ENCODE data around the gene VPS72. TPM values are rescaled to one million over a fixed set of nuclear protein-coding genes. Genes with fewer than 3 reads are reported as not detected.

VPS72 gene
- total and polyA plus RNA-seq, 2 of the 13 experiments (the other 11 are each of a cell fraction or from before 2014, with no cell fraction given), result 33.7 to 34.5 TPM

DNA sequence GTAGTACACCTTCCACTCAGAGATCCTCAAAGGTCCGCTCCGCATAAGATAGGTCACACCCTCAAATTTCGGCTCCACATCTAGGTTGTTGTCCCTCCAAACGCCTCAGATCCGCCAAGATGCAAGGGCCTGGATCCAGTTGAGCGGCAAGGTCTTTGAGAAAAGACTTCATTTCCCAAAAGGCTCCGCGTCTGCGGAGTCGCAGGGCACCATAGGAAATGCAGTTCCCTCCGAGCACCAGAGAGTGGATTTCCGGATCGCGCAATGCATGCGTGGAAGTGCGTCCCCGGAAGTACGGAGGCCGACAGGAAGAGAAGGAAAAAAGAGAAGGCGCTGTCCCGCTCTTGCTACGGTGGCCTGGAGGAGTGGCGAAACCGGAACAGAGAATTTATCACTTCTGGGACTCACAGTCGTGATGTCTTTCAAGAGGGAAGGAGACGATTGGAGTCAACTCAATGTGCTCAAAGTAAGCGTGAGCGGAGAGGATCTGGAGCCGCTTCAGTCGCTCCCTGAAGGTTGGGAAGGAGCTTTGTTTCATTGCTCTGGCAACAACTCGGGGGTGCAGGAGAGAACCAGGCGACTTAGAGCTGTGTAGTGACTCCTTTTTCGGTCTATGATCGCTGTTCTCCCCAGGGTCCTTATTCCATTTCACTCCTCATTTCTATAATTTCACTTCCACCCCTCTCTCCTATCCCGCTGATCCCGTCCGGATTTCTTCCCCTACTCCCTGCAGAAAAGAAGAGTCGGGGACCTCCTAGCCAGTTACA is 24.1 kb downstream of the VPS72 start, which contains the start of the genes LYSMD1 and SCNM1 (continued):
- TF ChIP-seq, protein P1, sequence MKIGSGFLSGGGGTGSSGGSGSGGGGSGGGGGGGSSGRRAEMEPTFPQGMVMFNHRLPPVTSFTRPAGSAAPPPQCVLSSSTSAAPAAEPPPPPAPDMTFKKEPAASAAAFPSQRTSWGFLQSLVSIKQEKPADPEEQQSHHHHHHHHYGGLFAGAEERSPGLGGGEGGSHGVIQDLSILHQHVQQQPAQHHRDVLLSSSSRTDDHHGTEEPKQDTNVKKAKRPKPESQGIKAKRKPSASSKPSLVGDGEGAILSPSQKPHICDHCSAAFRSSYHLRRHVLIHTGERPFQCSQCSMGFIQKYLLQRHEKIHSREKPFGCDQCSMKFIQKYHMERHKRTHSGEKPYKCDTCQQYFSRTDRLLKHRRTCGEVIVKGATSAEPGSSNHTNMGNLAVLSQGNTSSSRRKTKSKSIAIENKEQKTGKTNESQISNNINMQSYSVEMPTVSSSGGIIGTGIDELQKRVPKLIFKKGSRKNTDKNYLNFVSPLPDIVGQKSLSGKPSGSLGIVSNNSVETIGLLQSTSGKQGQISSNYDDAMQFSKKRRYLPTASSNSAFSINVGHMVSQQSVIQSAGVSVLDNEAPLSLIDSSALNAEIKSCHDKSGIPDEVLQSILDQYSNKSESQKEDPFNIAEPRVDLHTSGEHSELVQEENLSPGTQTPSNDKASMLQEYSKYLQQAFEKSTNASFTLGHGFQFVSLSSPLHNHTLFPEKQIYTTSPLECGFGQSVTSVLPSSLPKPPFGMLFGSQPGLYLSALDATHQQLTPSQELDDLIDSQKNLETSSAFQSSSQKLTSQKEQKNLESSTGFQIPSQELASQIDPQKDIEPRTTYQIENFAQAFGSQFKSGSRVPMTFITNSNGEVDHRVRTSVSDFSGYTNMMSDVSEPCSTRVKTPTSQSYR (CRISPR knock-in tag; IDR thresholded peaks at IDR 0.05; ENCODE audit: borderline replicate concordance), result no peak
- TF ChIP-seq, protein P2, sequence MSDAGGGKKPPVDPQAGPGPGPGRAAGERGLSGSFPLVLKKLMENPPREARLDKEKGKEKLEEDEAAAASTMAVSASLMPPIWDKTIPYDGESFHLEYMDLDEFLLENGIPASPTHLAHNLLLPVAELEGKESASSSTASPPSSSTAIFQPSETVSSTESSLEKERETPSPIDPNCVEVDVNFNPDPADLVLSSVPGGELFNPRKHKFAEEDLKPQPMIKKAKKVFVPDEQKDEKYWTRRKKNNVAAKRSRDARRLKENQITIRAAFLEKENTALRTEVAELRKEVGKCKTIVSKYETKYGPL (CRISPR knock-in tag; IDR thresholded peaks at IDR 0.05), result peak; percentile 58; the same call in 1 of the 2 replicates
- TF ChIP-seq ZNF292 (CRISPR knock-in tag; IDR thresholded peaks at IDR 0.05; ENCODE audit: borderline replicate concordance, low read depth) (no peak), ZNF556 (CRISPR knock-in tag; IDR thresholded peaks at IDR 0.05; ENCODE audit: borderline replicate concordance) (peak; percentile 91; the same call in 1 of the 2 replicates), ZNF879 (CRISPR knock-in tag; IDR thresholded peaks at IDR 0.05) (0 out of 2 replicates have a peak, but pooled peaks have one; percentile 61), SALL1 (CRISPR knock-in tag; IDR thresholded peaks at IDR 0.05) (peak; percentile 81), ZSCAN9 (CRISPR knock-in tag; IDR thresholded peaks at IDR 0.05; ENCODE audit: borderline replicate concordance) (peak; percentile 58; the same call in 1 of the 2 replicates), SIN3B (IDR thresholded peaks at IDR 0.05; ENCODE audit: low read length) (peak; percentile 81), MAFG (CRISPR knock-in tag; IDR thresholded peaks at IDR 0.05) (no peak), RBAK (CRISPR knock-in tag; IDR thresholded peaks at IDR 0.05) (no peak), HHEX (CRISPR knock-in tag; IDR thresholded peaks at IDR 0.05) (no peak), ZKSCAN5 (CRISPR knock-in tag; IDR thresholded peaks at IDR 0.05) (no peak), SOX13 (IDR thresholded peaks at IDR 0.05) (no peak), SOX13 (CRISPR knock-in tag; conservative IDR thresholded peaks at IDR 0.05 in 1 of 2, IDR thresholded peaks at IDR 0.05 in 1 of 2) (peak in 1 of 2 experiments; percentile 18; a peak in 1 of 4 replicates), MLLT10 (CRISPR knock-in tag; IDR thresholded peaks at IDR 0.05) (no peak), CHD4 (IDR thresholded peaks at IDR 0.05; ENCODE audit: borderline replicate concordance, low read length) (no peak; the same call in 1 of the 2 replicates), CBX5 (CRISPR knock-in tag; IDR thresholded peaks at IDR 0.05; ENCODE audit: borderline replicate concordance) (peak; percentile 82), ZNF891 (CRISPR knock-in tag; IDR thresholded peaks at IDR 0.05) (peak; percentile 86; the same call in 1 of the 2 replicates), ZNF383 (CRISPR knock-in tag; IDR thresholded peaks at IDR 0.05; ENCODE audit: borderline replicate concordance) (no peak), ZGPAT (CRISPR knock-in tag; IDR thresholded peaks at IDR 0.05) (peak; percentile 93), HNF4G (IDR thresholded peaks at IDR 0.05; ENCODE audit: borderline replicate concordance, low read depth, low read length) (no peak; the same call in 1 of the 2 replicates), HNF4G (CRISPR knock-in tag; IDR thresholded peaks at IDR 0.05; ENCODE audit: borderline replicate concordance, low read depth) (no peak)
- TF ChIP-seq, protein P3, sequence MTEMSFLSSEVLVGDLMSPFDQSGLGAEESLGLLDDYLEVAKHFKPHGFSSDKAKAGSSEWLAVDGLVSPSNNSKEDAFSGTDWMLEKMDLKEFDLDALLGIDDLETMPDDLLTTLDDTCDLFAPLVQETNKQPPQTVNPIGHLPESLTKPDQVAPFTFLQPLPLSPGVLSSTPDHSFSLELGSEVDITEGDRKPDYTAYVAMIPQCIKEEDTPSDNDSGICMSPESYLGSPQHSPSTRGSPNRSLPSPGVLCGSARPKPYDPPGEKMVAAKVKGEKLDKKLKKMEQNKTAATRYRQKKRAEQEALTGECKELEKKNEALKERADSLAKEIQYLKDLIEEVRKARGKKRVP (CRISPR knock-in tag; IDR thresholded peaks at IDR 0.05), result peak in 1 of 2 experiments; percentile 83; a peak in 2 of 4 replicates

Measured in HepG2 (cell line).